ENCODE measurements around the gene CDH8.
"Not testable (repeated sequence)": the region's sequence is repeated elsewhere in the genome, so short reads cannot be mapped to it uniquely, and the experiment has no call there.

CDH8 gene

GRCh38 chr16:61726701-61727100, 309.5 kb downstream of the CDH8 start:
- DNase-seq: no peak

- no peak for DNase-seq
Measured at GRCh38 chr16:61726125-61726524, 310.1 kb downstream of the CDH8 start.

DNA sequence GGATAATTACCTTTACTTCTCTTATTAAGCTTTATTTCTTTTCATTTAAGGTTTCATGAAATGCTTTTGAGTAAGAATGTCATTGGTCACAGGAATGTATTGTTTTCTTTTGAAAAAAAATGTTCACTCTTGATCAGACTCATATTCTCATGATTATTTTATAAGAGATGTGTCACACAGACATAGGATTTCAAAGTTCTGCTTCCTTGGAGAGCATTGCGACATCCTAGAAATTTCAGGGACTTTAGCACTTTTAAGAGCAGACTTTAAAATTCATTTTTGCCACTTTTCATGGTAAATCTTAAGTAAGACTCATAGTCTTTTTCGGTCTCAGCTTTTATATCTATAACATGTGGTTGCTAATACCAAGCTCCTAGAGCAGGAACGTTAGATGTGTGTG, 314.7 kb downstream of the CDH8 start:
- no peak for DNase-seq

DNA sequence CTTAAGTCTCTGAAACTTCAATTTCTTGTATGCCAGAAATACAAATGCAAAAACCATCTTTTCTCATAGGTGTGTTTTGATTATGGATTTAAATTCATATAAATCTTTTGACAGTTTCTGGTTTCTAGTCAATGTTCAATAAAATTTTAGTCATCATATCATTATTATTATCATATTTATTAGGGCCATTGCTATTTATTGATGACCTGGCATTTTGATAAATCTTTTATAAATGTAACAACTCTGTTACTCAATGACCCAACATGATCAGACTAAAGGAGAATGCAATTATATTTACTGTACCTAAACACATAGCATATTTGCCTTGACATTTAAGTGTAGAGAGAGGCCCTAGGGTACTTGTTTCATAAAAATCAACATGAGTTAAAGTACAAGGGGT, 320.8 kb downstream of the CDH8 start:
- no peak for DNase-seq

- DNase-seq: no peak
Measured at GRCh38 chr16:61713787-61714186, 322.5 kb downstream of the CDH8 start.

GRCh38 chr16:61699640-61700039, 336.6 kb downstream of the CDH8 start:
- DNase-seq: not testable (repeated sequence)

GRCh38 chr16:61684541-61684940, 351.7 kb downstream of the CDH8 start:
- DNase-seq: no peak

DNA sequence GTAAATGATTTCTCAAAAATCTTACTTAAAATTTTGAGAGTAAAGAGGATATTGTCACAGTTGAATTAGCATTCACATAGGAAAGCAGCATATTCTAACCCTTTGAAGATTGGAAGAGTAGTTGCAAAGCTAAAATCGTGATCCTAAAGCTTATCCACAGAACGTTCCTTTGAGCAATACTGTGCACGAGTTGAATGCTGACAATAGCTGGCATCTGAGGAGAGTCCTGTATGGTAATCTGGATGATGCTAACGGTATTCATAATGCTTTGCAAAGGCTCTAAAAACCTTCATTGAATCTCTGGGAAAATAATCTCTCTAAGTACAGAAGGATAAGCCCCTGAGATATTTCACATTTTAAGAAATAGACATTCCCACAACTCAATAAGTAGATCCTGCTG, 354.6 kb downstream of the CDH8 start:
- no peak for DNase-seq

DNA sequence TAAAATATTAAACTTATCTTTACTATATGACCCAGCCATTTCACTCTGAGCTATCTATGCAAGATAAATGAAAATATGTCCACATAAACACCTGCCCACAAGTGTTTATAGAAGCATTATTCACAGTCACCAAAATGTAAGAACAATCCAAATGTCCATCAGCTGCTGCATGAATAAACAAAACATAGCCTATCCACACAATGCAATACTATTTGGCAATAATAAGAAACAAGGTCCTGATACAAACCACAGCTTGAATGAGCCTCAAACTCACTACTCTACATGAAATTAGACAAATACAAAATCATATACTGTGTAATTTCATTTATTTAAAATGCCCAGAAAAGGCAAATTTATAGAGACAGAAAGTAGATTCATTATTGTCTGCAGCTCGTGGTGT, 355.1 kb downstream of the CDH8 start:
- DNase-seq: no peak

- no peak for DNase-seq
Measured at GRCh38 chr16:61678182-61678581, 358.1 kb downstream of the CDH8 start.

DNA sequence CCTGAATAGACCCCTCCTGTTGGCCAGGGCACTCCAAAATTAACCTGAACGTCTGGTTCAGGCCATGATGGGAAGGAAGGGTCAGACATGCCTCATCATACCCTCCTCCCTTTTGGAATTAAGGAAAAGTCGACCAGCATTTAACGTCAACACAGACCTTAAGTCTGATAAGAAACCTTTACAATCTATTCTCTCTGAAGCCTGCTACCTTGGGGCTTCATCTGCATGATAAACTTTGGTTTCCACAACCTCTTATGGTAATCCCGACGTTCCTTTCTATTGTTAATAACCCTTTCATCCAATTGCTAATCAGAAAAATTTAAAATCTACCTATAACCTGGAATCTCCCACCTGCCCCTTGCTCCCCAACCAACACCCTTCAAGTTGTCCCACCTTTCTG, 358.5 kb downstream of the CDH8 start:
- no peak for DNase-seq

DNA sequence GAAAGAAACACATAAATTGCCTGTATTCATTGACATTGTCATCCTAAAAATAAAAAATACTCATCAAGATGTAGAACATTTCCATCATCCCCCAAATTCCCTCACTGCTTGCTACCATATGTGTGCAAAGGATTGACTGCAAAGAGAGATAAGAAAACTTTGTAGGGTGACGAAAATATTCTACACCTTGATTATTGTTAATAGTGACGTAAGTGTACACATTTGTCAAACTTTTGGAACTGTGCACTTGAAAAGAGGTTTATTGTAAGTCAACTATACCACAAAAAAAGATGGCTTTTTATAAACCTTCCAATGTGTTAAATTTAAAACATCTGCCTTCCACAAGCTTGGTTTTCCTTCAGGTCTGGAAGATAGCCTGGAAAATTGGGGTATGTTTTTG, 359.5 kb downstream of the CDH8 start:
- no peak for DNase-seq

DNA sequence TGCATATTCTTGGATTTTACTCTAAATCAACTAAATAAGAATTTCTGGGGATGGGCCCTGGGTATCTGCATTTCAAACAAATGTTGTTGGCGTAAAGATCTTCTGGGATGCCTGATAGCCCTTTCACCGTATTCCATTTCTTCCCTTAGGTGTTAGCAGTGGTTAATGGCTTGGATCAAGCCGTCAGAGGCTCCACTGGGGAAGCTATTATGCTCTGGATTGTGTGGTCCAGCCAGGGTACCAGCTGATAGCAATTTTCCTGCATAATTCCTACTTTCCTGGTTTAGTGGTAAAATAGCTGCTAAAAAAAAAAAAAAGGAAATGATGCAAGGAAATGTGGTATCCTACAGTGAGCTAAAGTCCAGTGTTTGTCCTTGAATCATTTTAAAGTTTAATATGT, 365.1 kb downstream of the CDH8 start:
- DNase-seq: no peak

- no peak for DNase-seq
Measured at GRCh38 chr16:61665512-61665911, 370.7 kb downstream of the CDH8 start.

GRCh38 chr16:61659936-61660335, 376.3 kb downstream of the CDH8 start:
- no peak for DNase-seq

DNA sequence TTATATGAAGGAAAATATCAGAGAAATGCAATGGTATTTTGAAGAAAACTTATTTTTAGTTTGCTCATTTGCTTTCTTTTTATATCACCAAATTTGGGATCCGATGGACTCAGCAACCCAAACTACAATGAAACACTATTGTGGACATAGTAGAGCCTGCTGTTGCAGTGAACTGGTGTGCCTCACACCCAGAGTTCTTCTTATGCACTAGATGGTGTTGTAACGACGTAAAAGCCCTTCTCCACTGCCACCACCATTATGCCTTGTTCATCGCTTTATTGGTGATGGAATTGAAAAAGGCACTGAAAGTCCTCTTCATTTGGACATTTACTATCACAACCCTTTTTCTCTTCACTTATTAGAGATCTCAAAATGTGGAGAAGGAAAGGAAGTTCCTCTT, 381.3 kb downstream of the CDH8 start:
- no peak for DNase-seq

- no peak for DNase-seq
Measured at GRCh38 chr16:61653544-61653943, 382.7 kb downstream of the CDH8 start.

- no peak for DNase-seq
Measured at GRCh38 chr16:61645561-61645960, 390.7 kb downstream of the CDH8 start.

GRCh38 chr16:61644736-61645135, 391.5 kb downstream of the CDH8 start:
- DNase-seq: no peak

- DNase-seq: no peak
Measured at GRCh38 chr16:61617219-61617783, 418.9 kb downstream of the CDH8 start.

- no peak for DNase-seq
Measured at GRCh38 chr16:61616088-61616487, 420.1 kb downstream of the CDH8 start.

GRCh38 chr16:61611847-61612491, 424.3 kb downstream of the CDH8 start:
- no peak for DNase-seq

- DNase-seq: no peak
Measured at GRCh38 chr16:61606581-61606980, 429.7 kb downstream of the CDH8 start.
